Astrocyte (in vitro differentiated cells and primary cell): Measurements from ENCODE around the gene DDX55.
"Not testable (repeated sequence)": the region's sequence is repeated elsewhere in the genome, so short reads cannot be mapped to it uniquely, and the experiment has no call there.

Source experiments
- EZH2 ChIP-seq: IDR thresholded peaks from 2 replicates; pipeline ENCODE4 v1.6.1; 2012; ENCODE audit warnings: mild to moderate bottlenecking, low read length, inconsistent platforms; ENCODE audit not compliant: insufficient read depth
- TF ChIP-seq, protein P1 (sequence below): IDR thresholded peaks from 2 replicates; pipeline ENCODE4 v1.5.1; 2011; ENCODE audit warnings: low read depth, mild to moderate bottlenecking, inconsistent platforms, low read length, moderate library complexity; ENCODE audit not compliant: insufficient read depth

DNA sequence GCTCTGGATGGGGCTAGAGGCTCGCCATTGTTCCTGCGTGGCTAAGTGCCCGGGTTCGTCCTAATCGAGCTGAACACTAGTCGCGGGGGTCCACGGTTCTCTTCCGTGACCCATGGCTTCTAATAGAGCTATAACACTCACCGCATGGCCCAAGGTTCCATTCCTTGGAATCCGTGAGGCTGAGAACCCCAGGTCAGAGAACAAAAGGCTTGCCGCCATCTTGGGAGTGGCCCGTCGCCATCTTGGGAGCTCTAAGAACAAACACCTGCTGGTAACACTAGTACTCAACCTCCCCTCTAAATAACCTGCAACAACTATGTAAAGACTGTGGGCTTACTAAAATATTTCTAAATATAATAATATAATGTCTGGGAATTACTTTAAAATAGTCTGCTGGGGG is 43.4 kb upstream of the DDX55 start:
- TF ChIP-seq, protein P1, sequence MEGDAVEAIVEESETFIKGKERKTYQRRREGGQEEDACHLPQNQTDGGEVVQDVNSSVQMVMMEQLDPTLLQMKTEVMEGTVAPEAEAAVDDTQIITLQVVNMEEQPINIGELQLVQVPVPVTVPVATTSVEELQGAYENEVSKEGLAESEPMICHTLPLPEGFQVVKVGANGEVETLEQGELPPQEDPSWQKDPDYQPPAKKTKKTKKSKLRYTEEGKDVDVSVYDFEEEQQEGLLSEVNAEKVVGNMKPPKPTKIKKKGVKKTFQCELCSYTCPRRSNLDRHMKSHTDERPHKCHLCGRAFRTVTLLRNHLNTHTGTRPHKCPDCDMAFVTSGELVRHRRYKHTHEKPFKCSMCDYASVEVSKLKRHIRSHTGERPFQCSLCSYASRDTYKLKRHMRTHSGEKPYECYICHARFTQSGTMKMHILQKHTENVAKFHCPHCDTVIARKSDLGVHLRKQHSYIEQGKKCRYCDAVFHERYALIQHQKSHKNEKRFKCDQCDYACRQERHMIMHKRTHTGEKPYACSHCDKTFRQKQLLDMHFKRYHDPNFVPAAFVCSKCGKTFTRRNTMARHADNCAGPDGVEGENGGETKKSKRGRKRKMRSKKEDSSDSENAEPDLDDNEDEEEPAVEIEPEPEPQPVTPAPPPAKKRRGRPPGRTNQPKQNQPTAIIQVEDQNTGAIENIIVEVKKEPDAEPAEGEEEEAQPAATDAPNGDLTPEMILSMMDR: not testable (repeated sequence)
- TF ChIP-seq EZH2: not testable (repeated sequence)
